Naive thymus-derived CD8-positive, alpha-beta T cell (primary cell): ENCODE results near the gene GRK5. TPM values are rescaled to one million over a fixed set of nuclear protein-coding genes. Genes with fewer than 3 reads are reported as not detected.

Experiments
- ATAC-seq, 2 donors: fragments of 150-1000 bp; cut with Tn5 transposase in 1 of 2; sonication (Bioruptor Pico), chemical (Tn5 transposase) in 1 of 2; 1 replicate in 1 of 2; 2 replicates in 1 of 2; pipeline ENCODE4 v1.10.0; 2021; ENCODE audit warnings: mild to moderate bottlenecking in 2 of 2, moderate library complexity in 2 of 2
- POLR2A ChIA-PET: fragments of 350-600 bp; sonication (Branson Sonifier 250); formaldehyde crosslinking; loops from one replicate; lab custom pipeline; 2021; ENCODE audit warnings: antibody characterized with exemption; lab: Charles Lee
- DNase-seq, 10 donors: peaks; one replicate each; pipeline versions ENCODE4 v3.0.0 to v3.0.0-alpha.2; 2020 to 2022
- H3K27ac Mint-ChIP-seq, 10 donors: one replicate each; pipeline ENCODE4 v1.8.0; 2020 to 2022; ENCODE audit warnings: mild to moderate bottlenecking in 10 of 10, mixed read lengths in 10 of 10, moderate library complexity in 4 of 10, inconsistent platforms in 1 of 10
- H3K27me3 Mint-ChIP-seq, 5 donors: one replicate each; pipeline ENCODE4 v1.8.0; 2021 to 2022; ENCODE audit warnings: mixed read lengths in 5 of 5
- H3K36me3 Mint-ChIP-seq, 3 donors: one replicate each; pipeline ENCODE4 v1.8.0; 2020 to 2022; ENCODE audit warnings: mixed read lengths in 3 of 3, mild to moderate bottlenecking in 2 of 3, inconsistent platforms in 1 of 3
- H3K4me1 Mint-ChIP-seq, 4 donors: one replicate each; pipeline ENCODE4 v1.8.0; 2021 to 2022; ENCODE audit warnings: mixed read lengths in 4 of 4
- H3K4me3 Mint-ChIP-seq, 10 donors: one replicate each; pipeline ENCODE4 v1.8.0; 2020 to 2022; ENCODE audit warnings: mild to moderate bottlenecking in 10 of 10, mixed read lengths in 10 of 10, moderate library complexity in 6 of 10, inconsistent platforms in 1 of 10
- H3K9me3 Mint-ChIP-seq, 9 donors: one replicate each; pipeline ENCODE4 v1.8.0; 2020 to 2022; ENCODE audit warnings: mixed read lengths in 9 of 9, mild to moderate bottlenecking in 3 of 9, inconsistent platforms in 1 of 9, moderate library complexity in 1 of 9
- polyA plus RNA-seq, 3 donors: library from polyadenylated mRNA; unstranded; fragments of 300-500 nt; fragmentation: Illumina TruSeq; gene quantifications; one replicate each; pipeline ENCODE4 v1.2.3, GENCODE V29; 2021
- total RNA-seq, 8 experiments: library from RNA in 2 of 8; stranded (reverse) in 2 of 8; gene quantifications; one replicate each; pipeline ENCODE4 v1.2.3 and lab custom pipeline; 2021 to 2026

Gene GRK5
- total and polyA plus RNA-seq, 5 experiments from 2014 or later = 4.4 to 23.2 (median 11.0) TPM

DNA sequence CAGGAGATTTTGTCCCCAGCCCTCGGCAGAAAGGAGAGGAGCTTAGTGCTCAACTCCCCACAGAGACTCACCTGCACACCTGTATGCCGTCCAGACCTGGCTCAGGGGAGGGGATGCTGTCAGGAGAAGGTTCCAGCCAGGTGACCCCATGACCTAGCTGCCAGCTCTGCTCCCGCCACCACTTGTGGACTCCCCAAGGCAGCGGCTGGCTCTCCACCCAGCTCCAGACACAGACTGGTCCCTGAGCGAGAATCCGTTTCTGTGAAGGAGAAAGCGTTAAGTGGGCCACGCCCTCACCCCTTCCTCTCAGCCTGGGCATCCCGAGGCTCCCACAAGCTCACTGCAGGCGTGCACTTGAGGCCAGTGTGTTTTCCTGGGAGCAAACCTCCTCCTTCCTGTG is 258.7 kb downstream of the GRK5 start:
- Mint-ChIP-seq H3K9me3 (peaks cover 0 to 17% (median 2%) of the 10 kb centered on the region in 9 donors), H3K36me3 (peaks cover 0 to 13% (median 7%) of the 10 kb centered on the region in 3 donors), H3K4me3 (no peak overlapping the region), H3K27me3 (peaks cover 0 to 2% (median 0%) of the 10 kb centered on the region in 5 donors), H3K27ac (no peak overlapping the region), H3K4me1 (peaks cover 1 to 15% (median 11%) of the 10 kb centered on the region in 4 donors)
- DNase-seq = no peak
- POLR2A ChIA-PET = no interaction called here
- ATAC-seq = no peak

GRCh38 chr10:119466655-119467054 is 259.3 kb downstream of the GRK5 start:
- H3K4me3 Mint-ChIP-seq = no peak overlapping the region
- H3K27ac Mint-ChIP-seq = peak overlapping the region in 2 of 10 donors; percentile 22 to 53
- POLR2A ChIA-PET = interaction anchor here (1.8 kb wide), 1 partner anchor 13 kb away, joined by 5 read pairs; no protein-coding TSS in a partner anchor
- ATAC-seq = peak; percentile 71
- H3K9me3 Mint-ChIP-seq = peaks cover 0 to 17% (median 2%) of the 10 kb centered on the region in 9 donors
- H3K4me1 Mint-ChIP-seq = peaks cover 1 to 15% (median 11%) of the 10 kb centered on the region in 4 donors
- DNase-seq = no peak
- H3K36me3 Mint-ChIP-seq = peaks cover 0 to 13% (median 7%) of the 10 kb centered on the region in 3 donors
- H3K27me3 Mint-ChIP-seq = peaks cover 0 to 2% (median 0%) of the 10 kb centered on the region in 5 donors

GRCh38 chr10:119468542-119469324 is 261.4 kb downstream of the GRK5 start:
- Mint-ChIP-seq H3K36me3 (no peaks in the 10 kb centered on the region), H3K4me1 (peaks cover 1 to 15% (median 10%) of the 10 kb centered on the region in 4 donors), H3K27ac (no peak overlapping the region), H3K9me3 (peaks cover 0 to 2% (median 0%) of the 10 kb centered on the region in 9 donors), H3K27me3 (peaks cover 0 to 2% (median 0%) of the 10 kb centered on the region in 5 donors), H3K4me3 (no peak overlapping the region)
- DNase-seq (no peak), ATAC-seq (no peak)
- POLR2A ChIA-PET = interaction anchor here (1.8 kb wide), 1 partner anchor 11 kb away, joined by 5 read pairs; no protein-coding TSS in a partner anchor

GRCh38 chr10:119469325-119469707 is 261.9 kb downstream of the GRK5 start:
- no peak for ATAC-seq
- Mint-ChIP-seq H3K9me3 (peaks cover 0 to 2% (median 0%) of the 10 kb centered on the region in 9 donors), H3K4me1 (peaks cover 1 to 15% (median 10%) of the 10 kb centered on the region in 4 donors)

DNA sequence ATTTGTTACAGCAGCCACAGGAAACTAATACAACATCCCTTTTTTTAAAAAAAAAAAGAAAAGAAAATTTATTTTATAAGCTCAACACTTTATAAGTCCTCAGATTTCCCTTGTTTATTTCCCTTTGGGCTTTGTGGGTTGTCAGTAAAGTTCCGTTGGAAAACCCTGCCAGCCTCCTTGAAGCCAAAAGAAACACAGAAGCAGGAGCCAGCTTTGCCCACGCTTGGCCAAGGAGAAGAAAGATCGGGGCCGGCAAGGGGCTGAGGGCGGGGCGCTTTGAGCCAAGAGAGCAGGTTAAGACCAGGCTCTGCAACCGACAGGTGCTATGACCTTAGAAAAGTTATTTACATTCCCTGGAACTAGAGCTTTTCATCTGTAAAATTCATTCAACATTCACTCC is 262.5 kb downstream of the GRK5 start:
- no peak for DNase-seq
- H3K27ac Mint-ChIP-seq = no peak overlapping the region
- POLR2A ChIA-PET = no interaction called here
- peaks cover 0 to 2% (median 0%) of the 10 kb centered on the region in 9 donors for H3K9me3 Mint-ChIP-seq
- peak overlapping the region in 1 of 10 donors; percentile 31 for H3K4me3 Mint-ChIP-seq
- no peaks in the 10 kb centered on the region for H3K36me3 Mint-ChIP-seq
- peaks cover 0 to 1% (median 0%) of the 10 kb centered on the region in 5 donors for H3K27me3 Mint-ChIP-seq
- ATAC-seq = no peak
- peaks cover under 1 to 15% (median 10%) of the 10 kb centered on the region in 4 donors for H3K4me1 Mint-ChIP-seq

More at GRCh38 chr10:119469325-119469707, 261.9 kb downstream of the GRK5 start:
- no peak for DNase-seq
- POLR2A ChIA-PET = no interaction called here
- H3K4me3 Mint-ChIP-seq = no peak overlapping the region
- peaks cover 0 to 2% (median 0%) of the 10 kb centered on the region in 5 donors for H3K27me3 Mint-ChIP-seq
- no peak overlapping the region for H3K27ac Mint-ChIP-seq
- H3K36me3 Mint-ChIP-seq = no peaks in the 10 kb centered on the region

DNA sequence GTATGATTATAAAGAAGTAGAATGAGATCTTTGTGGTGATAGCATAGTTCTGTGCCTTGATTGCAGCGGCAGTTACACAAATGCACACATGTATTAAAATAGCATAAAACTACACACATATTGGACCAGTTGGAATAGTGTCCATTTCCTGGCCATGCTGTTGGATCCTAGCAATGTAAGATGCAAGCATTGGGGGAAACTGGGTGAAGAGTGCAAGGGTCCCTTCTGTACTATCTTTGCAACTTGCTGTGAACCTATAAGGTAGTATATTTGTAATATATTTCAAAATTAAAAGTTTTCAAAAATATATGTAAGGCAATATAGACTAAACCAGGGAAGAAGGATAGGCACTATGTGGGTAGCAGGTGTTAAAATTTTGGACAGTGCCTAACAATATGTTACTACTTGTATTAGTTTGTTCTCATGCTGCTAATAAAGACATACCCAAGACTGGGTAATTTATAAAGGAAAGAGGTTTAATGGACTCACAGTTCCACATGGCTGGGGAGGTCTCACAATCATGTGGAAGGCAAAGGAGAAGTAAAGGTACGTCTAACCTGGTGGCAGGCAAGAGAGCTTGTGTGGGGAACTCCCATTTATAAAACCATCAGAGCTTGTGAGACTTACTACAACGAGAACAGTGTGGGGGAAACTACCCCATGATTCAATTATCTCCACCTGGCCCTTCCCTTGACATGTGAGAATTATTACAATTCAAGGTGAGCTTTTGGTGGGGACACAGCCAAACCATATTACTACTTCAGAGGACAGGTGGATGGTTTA is 263.7 kb downstream of the GRK5 start:
- no peak for DNase-seq

GRCh38 chr10:119473771-119474170 is 266.4 kb downstream of the GRK5 start:
- no peak for ATAC-seq
- H3K27me3 Mint-ChIP-seq = no peaks in the 10 kb centered on the region
- peaks cover 12 to 26% (median 20%) of the 10 kb centered on the region in 4 donors for H3K4me1 Mint-ChIP-seq
- H3K4me3 Mint-ChIP-seq = no peak overlapping the region
- POLR2A ChIA-PET = no interaction called here
- H3K36me3 Mint-ChIP-seq = no peaks in the 10 kb centered on the region
- DNase-seq = no peak
- H3K27ac Mint-ChIP-seq = peak overlapping the region in 1 of 10 donors; percentile 36
- H3K9me3 Mint-ChIP-seq = no peaks in the 10 kb centered on the region

More for the DNA sequence above, 263.7 kb downstream of the GRK5 start:
- ATAC-seq = no peak
- POLR2A ChIA-PET = interaction anchor here (0.6 kb wide), 1 partner anchor 351 kb away, joined by 3 read pairs; no protein-coding TSS in a partner anchor
- Mint-ChIP-seq H3K27me3 (no peaks in the 10 kb centered on the region), H3K4me3 (no peak overlapping the region), H3K9me3 (no peaks in the 10 kb centered on the region), H3K4me1 (peaks cover 0 to 12% (median 10%) of the 10 kb centered on the region in 4 donors), H3K36me3 (no peaks in the 10 kb centered on the region), H3K27ac (no peak overlapping the region)

GRCh38 chr10:119474606-119475005 is 267.2 kb downstream of the GRK5 start:
- DNase-seq (no peak), ATAC-seq (no peak)
- H3K36me3 Mint-ChIP-seq = no peaks in the 10 kb centered on the region
- POLR2A ChIA-PET = interaction anchor here (0.6 kb wide), 1 partner anchor 14 kb away, joined by 3 read pairs; no protein-coding TSS in a partner anchor
- H3K9me3 Mint-ChIP-seq = no peaks in the 10 kb centered on the region
- H3K4me3 Mint-ChIP-seq = no peak overlapping the region
- no peaks in the 10 kb centered on the region for H3K27me3 Mint-ChIP-seq
- peak overlapping the region in 1 of 10 donors; percentile 38 for H3K27ac Mint-ChIP-seq
- peaks cover 18 to 34% (median 28%) of the 10 kb centered on the region in 4 donors for H3K4me1 Mint-ChIP-seq

GRCh38 chr10:119477444-119477843 is 270.1 kb downstream of the GRK5 start:
- peak overlapping the region in 3 of 10 donors; percentile 17 to 76 (median 63) for H3K27ac Mint-ChIP-seq

GRCh38 chr10:119478111-119478802 is 270.9 kb downstream of the GRK5 start:
- Mint-ChIP-seq H3K9me3 (no peaks in the 10 kb centered on the region), H3K36me3 (no peaks in the 10 kb centered on the region), H3K4me3 (peak overlapping the region; percentile 16 to 76 (median 58)), H3K27ac (peak overlapping the region; percentile 52 to 80 (median 71)), H3K4me1 (peaks cover 19 to 38% (median 29%) of the 10 kb centered on the region in 4 donors), H3K27me3 (no peaks in the 10 kb centered on the region)
- ATAC-seq (peak; percentile 85 to 86), DNase-seq (peak in 3 of 10 donors; percentile 19 to 69 (median 29))
- POLR2A ChIA-PET = interaction anchor here (0.6 to 4.0 kb wide), 7 partner anchors 15 to 64 kb away, joined by 3 to 19 read pairs (median 4); partner anchors contain the start of gene RGS10

More at GRCh38 chr10:119477444-119477843, 270.1 kb downstream of the GRK5 start:
- no peaks in the 10 kb centered on the region for H3K9me3 Mint-ChIP-seq
- H3K4me1 Mint-ChIP-seq = peaks cover 19 to 38% (median 29%) of the 10 kb centered on the region in 4 donors
- POLR2A ChIA-PET = interaction anchor here (0.6 to 4.0 kb wide), 5 partner anchors 16 to 65 kb away, joined by 3 to 19 read pairs (median 4); partner anchors contain the start of gene RGS10
- DNase-seq (no peak), ATAC-seq (no peak)
- H3K4me3 Mint-ChIP-seq = peak overlapping the region in 5 of 10 donors; percentile 16 to 76 (median 62)
- H3K36me3 Mint-ChIP-seq = no peaks in the 10 kb centered on the region
- no peaks in the 10 kb centered on the region for H3K27me3 Mint-ChIP-seq

DNA sequence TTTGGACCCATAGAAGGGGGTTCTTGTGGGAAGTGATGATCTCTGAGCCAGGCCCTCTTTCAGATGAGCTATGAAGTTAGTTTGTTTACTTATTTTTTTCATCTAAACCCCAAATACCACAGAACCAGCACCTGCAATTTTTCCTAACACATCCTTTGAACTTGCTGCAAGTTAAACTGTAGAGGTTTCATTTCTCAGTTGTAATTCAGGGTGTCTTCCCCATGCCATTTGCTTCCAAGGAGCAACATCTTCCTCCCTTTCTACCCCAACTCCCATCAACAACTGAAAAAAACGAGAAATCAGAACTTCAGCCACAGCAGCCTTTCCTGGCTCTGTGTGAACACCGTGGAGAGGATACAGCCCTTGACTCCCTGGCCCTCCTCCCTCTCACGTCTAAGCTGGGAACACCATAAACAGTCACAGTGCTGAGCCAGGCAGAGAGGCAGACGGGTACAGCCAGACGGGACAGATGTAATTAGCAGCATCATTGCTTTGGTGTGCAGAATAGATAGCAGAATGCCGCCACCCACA is 271.5 kb downstream of the GRK5 start:
- Mint-ChIP-seq H3K4me3 (peak overlapping the region; percentile 16 to 76 (median 58)), H3K9me3 (no peaks in the 10 kb centered on the region), H3K4me1 (peaks cover 19 to 38% (median 29%) of the 10 kb centered on the region in 4 donors), H3K27ac (peak overlapping the region; percentile 28 to 80 (median 64)), H3K36me3 (no peaks in the 10 kb centered on the region), H3K27me3 (no peaks in the 10 kb centered on the region)
- DNase-seq (peak in 2 of 10 donors; percentile 42 to 43), ATAC-seq (peak; percentile 49 to 60)
- POLR2A ChIA-PET = interaction anchor here (0.7 to 4.0 kb wide), 8 partner anchors 11 to 271 kb away, joined by 3 to 19 read pairs (median 4); partner anchors contain the start of genes GRK5 and RGS10
